Esophagus muscularis mucosa (tissue), 4 donors: Measurements from ENCODE around the gene TKT. TPM values are rescaled to one million over a fixed set of nuclear protein-coding genes. Genes with fewer than 3 reads are reported as not detected.

Experiments
- DNase-seq: peaks from one replicate; pipeline ENCODE4 v3.0.0-alpha.2; 2017; ENCODE audit errors: extremely low spot score
- H3K27ac ChIP-seq, 4 donors: fragments of 200-600 bp; sonication (generic); replicated peaks in 1 of 4; 1 replicate in 3 of 4; 2 replicates in 1 of 4; pipeline ENCODE4 v1.5.1; 2016 to 2019; ENCODE audit warnings: mild to moderate bottlenecking in 1 of 4
- H3K27me3 ChIP-seq, 4 donors: fragments of 200-600 bp; sonication (generic); one replicate each; pipeline versions ENCODE4 v1.5.1 to v1.6.0; 2016 to 2019
- H3K36me3 ChIP-seq, 4 donors: fragments of 200-600 bp; sonication (generic); one replicate each; pipeline ENCODE4 v1.5.1; 2016 to 2019
- H3K4me1 ChIP-seq, 4 donors: fragments of 200-600 bp; sonication (generic); one replicate each; pipeline ENCODE4 v1.5.1; 2016 to 2019
- H3K4me3 ChIP-seq, 4 donors: fragments of 200-600 bp; sonication (generic); 1 replicate in 2 of 4; 2 replicates in 2 of 4; pipeline ENCODE4 v1.5.1; 2016 to 2019; ENCODE audit warnings: mild to moderate bottlenecking in 4 of 4, moderate library complexity in 1 of 4
- H3K9me3 ChIP-seq, 4 donors: fragments of 200-600 bp; sonication (generic); 1 replicate in 3 of 4; 2 replicates in 1 of 4; pipeline ENCODE4 v1.5.1; 2016 to 2019
- EP300 ChIP-seq: sonication (generic); formaldehyde crosslinking; IDR thresholded peaks from one replicate; pipeline ENCODE4 v1.6.1; 2017; ENCODE audit warnings: antibody characterized with exemption
- POLR2A ChIP-seq: fragments of 450-650 bp; IDR thresholded peaks from one replicate; pipeline ENCODE4 v1.6.1; 2017; ENCODE audit warnings: antibody characterized with exemption, moderate library complexity, mild to moderate bottlenecking, low read depth
- POLR2AphosphoS5 ChIP-seq, 2 donors: sonication (generic); formaldehyde crosslinking; IDR thresholded peaks; one replicate each; pipeline ENCODE4 v1.6.1; 2017; ENCODE audit warnings: antibody characterized with exemption in 2 of 2
- WGBS: methylation state at CpG from one replicate; pipeline ENCODE4 v1.1.5; 2018; 5-methylcytosine and 5-hydroxymethylcytosine counted together
- intact Hi-C: fragments of 100-400 bp; cut with DNase I; formaldehyde crosslinking; loops from one replicate; pipeline ENCODE4 v1.15.1; 2023
- total RNA-seq, 4 donors: library from RNA; depleted of rRNA; stranded (reverse); fragments of >200 nt; gene quantifications; one replicate each; pipeline versions ENCODE4 v1.1.0 to v1.2.1, GENCODE V29; 2016
- TF ChIP-seq, protein P1 (sequence below), 3 experiments: fragments of 200-600 bp in 2 of 3; fragments of 450-650 bp in 1 of 3; sonication (generic) in 2 of 3; IDR thresholded peaks; one replicate each; pipeline ENCODE4 v1.5.1; 2017 to 2019; ENCODE audit warnings: antibody characterized with exemption in 3 of 3, mild to moderate bottlenecking in 2 of 3, moderate library complexity in 1 of 3

TKT gene
- total RNA-seq, 4 donors from 2014 or later: 295 to 524 (median 378) TPM

DNA sequence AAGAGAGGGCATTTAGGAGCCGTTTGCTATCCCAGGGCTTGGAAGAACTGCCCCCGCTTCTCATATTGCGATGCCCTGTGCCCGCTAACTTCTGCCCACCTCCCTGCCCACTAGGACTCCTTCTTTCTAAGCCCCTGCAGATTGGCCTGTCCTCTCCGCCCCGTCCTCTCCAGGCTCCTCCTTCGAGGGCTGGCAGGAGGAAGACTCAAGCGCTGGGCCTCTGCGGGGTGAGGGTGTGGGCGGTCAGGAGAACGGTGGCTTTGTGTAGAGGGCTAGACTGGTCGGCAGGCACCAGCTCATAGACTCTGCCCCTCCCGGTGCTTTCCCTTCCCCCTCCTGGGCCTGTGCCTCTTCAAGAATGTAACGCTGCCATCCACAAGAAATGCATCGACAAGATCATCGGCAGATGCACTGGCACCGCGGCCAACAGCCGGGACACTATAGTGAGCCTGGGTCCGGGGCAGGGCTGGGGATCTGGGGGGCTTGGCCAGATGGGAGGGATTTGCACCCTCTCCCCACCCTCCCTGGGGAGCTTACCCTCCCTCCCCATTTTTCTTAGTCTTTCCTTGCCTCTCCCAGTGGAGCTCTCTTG lies 73.0 kb downstream of the TKT start:
- Histone ChIP-seq H3K27ac (no peak overlapping the region), H3K36me3 (peaks cover 29 to 99% (median 92%) of the 10 kb centered on the region in 4 donors), H3K9me3 (no peaks in the 10 kb centered on the region), H3K4me1 (no peaks in the 10 kb centered on the region), H3K4me3 (no peak overlapping the region), H3K27me3 (no peaks in the 10 kb centered on the region)
- DNase-seq: no peak
- intact Hi-C loops: no loop called here
- 79% methylated on average over 20 of the region's 20 CpGs for WGBS
- no peak for TF ChIP-seq POLR2AphosphoS5 (IDR thresholded peaks at IDR 0.05)

DNA sequence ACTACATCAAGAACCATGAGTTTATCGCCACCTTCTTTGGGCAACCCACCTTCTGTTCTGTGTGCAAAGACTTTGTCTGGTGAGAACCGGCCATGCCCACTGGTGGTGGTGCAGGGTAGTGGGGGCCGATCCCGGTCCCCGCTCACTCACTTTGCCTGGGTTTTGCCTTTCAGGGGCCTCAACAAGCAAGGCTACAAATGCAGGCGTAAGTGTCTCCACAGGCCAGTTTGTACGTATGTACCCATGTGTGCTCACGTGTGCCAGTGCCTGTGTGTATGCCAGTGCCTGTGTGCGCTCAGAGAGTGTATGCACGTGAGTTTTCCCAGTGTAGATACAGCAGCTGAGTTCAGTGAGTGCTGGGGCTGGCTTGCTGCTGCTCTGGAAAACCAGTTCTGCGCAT lies 74.3 kb downstream of the TKT start:
- H3K4me1 ChIP-seq: no peaks in the 10 kb centered on the region
- H3K9me3 ChIP-seq: no peaks in the 10 kb centered on the region
- no peak overlapping the region for H3K4me3 ChIP-seq
- TF ChIP-seq POLR2AphosphoS5 (IDR thresholded peaks at IDR 0.05): no peak
- TF ChIP-seq EP300: no peak
- TF ChIP-seq POLR2A: no peak
- TF ChIP-seq, protein P1, sequence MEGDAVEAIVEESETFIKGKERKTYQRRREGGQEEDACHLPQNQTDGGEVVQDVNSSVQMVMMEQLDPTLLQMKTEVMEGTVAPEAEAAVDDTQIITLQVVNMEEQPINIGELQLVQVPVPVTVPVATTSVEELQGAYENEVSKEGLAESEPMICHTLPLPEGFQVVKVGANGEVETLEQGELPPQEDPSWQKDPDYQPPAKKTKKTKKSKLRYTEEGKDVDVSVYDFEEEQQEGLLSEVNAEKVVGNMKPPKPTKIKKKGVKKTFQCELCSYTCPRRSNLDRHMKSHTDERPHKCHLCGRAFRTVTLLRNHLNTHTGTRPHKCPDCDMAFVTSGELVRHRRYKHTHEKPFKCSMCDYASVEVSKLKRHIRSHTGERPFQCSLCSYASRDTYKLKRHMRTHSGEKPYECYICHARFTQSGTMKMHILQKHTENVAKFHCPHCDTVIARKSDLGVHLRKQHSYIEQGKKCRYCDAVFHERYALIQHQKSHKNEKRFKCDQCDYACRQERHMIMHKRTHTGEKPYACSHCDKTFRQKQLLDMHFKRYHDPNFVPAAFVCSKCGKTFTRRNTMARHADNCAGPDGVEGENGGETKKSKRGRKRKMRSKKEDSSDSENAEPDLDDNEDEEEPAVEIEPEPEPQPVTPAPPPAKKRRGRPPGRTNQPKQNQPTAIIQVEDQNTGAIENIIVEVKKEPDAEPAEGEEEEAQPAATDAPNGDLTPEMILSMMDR (IDR thresholded peaks at IDR 0.05): no peak
- H3K27ac ChIP-seq: no peak overlapping the region
- peaks cover 25 to 87% (median 80%) of the 10 kb centered on the region in 4 donors for H3K36me3 ChIP-seq
- intact Hi-C loops: no loop called here
- H3K27me3 ChIP-seq: no peaks in the 10 kb centered on the region
- 89% methylated on average over 7 of the region's 11 CpGs for WGBS
- no peak for DNase-seq

DNA sequence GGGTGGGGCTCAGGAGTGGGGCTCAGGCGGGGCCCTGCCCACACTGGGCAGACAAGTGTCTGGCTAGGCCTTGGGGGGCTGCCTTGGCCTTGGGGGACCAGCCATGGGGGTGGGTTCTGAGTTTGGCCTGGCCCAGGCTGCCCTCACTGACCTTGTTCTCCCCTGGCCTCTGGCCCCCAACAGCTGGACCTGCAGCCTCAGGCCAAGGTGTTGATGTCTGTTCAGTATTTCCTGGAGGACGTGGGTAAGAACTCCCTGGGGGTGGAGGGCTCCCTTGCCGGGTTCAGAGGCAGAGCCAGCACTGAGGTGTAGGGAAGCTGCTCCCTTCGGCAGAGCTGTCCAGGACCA lies 74.8 kb downstream of the TKT start:
- Histone ChIP-seq H3K9me3 (no peaks in the 10 kb centered on the region), H3K4me1 (peaks cover 0 to 5% (median 0%) of the 10 kb centered on the region in 4 donors), H3K27ac (no peak overlapping the region), H3K4me3 (no peak overlapping the region), H3K36me3 (peaks cover 20 to 82% (median 77%) of the 10 kb centered on the region in 4 donors), H3K27me3 (no peaks in the 10 kb centered on the region)
- 81% methylated on average over 4 of the region's 4 CpGs for WGBS
- TF ChIP-seq POLR2A (no peak), EP300 (no peak), POLR2AphosphoS5 (IDR thresholded peaks at IDR 0.05) (no peak)
- TF ChIP-seq, protein P1 (IDR thresholded peaks at IDR 0.05): no peak
- intact Hi-C loops: no loop called here
- DNase-seq: no peak

DNA sequence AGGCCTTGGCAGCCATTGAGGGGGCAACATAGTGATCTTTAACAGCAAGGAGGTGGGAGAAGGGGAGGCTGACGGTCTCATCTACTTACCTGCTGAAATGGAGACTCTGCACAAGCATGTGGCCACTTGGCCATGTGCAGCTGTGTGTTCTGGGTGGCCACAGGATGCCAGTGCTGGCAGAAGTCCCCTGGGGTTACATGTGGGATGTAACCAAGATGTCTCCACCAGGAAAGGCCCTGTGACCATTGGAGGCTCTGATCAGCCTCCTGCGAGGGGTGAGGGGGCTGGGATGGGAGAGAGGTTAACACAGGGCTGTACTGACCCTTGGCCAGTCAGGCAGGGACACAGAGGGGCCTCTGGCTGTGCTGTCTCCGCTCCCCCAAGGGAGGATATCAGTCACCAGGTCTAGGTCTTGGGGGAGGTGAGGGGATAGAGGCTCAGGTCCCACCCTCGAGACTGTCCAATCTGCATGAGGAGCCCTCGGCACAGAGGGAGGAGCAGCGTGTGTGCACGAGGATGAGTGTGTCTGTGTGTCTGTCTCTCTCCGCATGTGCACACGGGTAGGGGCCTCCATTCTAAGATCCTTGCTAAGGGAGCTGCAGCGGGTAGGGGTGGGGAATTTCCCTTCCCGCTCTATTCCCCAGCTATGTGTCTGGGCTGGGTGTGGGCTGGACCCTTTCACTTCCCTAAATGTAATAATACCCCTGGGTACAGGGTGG lies 75.4 kb downstream of the TKT start:
- no peak for DNase-seq
- peaks cover 16 to 77% (median 73%) of the 10 kb centered on the region in 4 donors for H3K36me3 ChIP-seq
- WGBS: 77% methylated on average over 10 of the region's 11 CpGs
- no peaks in the 10 kb centered on the region for H3K27me3 ChIP-seq
- no peak for TF ChIP-seq POLR2A
- no peak for TF ChIP-seq EP300
- TF ChIP-seq, protein P1 (IDR thresholded peaks at IDR 0.05): no peak
- no peak for TF ChIP-seq POLR2AphosphoS5 (IDR thresholded peaks at IDR 0.05)
- H3K9me3 ChIP-seq: no peaks in the 10 kb centered on the region
- no peak overlapping the region for H3K27ac ChIP-seq
- peaks cover 0 to 10% (median 0%) of the 10 kb centered on the region in 4 donors for H3K4me1 ChIP-seq
- no peak overlapping the region for H3K4me3 ChIP-seq
- intact Hi-C loops: no loop called here

DNA sequence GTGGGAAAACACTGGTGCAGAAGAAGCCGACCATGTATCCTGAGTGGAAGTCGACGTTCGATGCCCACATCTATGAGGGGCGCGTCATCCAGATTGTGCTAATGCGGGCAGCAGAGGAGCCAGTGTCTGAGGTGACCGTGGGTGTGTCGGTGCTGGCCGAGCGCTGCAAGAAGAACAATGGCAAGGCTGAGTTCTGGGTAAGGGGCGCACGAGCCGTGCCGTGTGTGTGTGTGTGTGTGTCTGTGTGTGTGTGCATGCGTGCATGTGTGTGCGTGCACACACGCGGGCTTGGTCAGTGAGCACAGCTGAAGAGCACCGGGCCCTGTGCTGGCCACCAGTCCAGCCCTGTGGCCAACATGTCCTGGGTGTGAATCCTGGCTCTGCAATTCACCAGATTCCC lies 76.2 kb downstream of the TKT start:
- TF ChIP-seq, protein P1 (IDR thresholded peaks at IDR 0.05): no peak
- TF ChIP-seq POLR2AphosphoS5 (IDR thresholded peaks at IDR 0.05): no peak
- TF ChIP-seq EP300: no peak
- no peak for TF ChIP-seq POLR2A
- Histone ChIP-seq H3K27ac (no peak overlapping the region), H3K27me3 (no peaks in the 10 kb centered on the region), H3K9me3 (no peaks in the 10 kb centered on the region), H3K4me3 (no peak overlapping the region), H3K36me3 (peaks cover 13 to 70% (median 65%) of the 10 kb centered on the region in 4 donors), H3K4me1 (peaks cover 0 to 10% (median 0%) of the 10 kb centered on the region in 4 donors)
- DNase-seq: no peak
- intact Hi-C loops: no loop called here
- 98% methylated on average over 13 of the region's 20 CpGs for WGBS
